Cardiac fibroblast (primary cell): ENCODE results near the gene VASN.

ENCODE experiments used
- DNase-seq, 2 donors: peaks; one replicate each; pipeline versions ENCODE4 v3.0.0 to v3.0.0-alpha.2; 2010; ENCODE audit warnings: low read depth in 2 of 2
- H3K4me3 ChIP-seq, 2 donors: replicated peaks in 1 of 2; 1 replicate in 1 of 2; 2 replicates in 1 of 2; pipeline ENCODE4 v1.5.1; 2011; ENCODE audit warnings: low read depth in 2 of 2, low read length in 2 of 2, mild to moderate bottlenecking in 2 of 2, moderate library complexity in 1 of 2
- CTCF ChIP-seq: IDR thresholded peaks from one replicate; pipeline ENCODE4 v1.5.1; 2011; ENCODE audit warnings: low read depth, mild to moderate bottlenecking, low read length, inconsistent platforms

VASN gene

GRCh38 chr16:4425378-4426020 lies 53.9 kb downstream of the VASN start, which contains the start of gene DNAJA3:
DNAJA3 (plus strand) TSS chr16:4425868; CDS start chr16:4425882, 14 bp downstream.
- TF ChIP-seq CTCF = no peak
- peak; percentile 96 to 98 for DNase-seq
- peak within 1 kb of the TSS; percentile 78 to 93 for H3K4me3 ChIP-seq

- no peak for TF ChIP-seq CTCF
- DNase-seq = no peak
- H3K4me3 ChIP-seq = peak overlapping the region; percentile 78 to 93
These were observed 54.5 kb downstream of the VASN start for GRCh38 chr16:4426021-4426684.

GRCh38 chr16:4426722-4427372 lies 55.2 kb downstream of the VASN start:
- H3K4me3 ChIP-seq = peak overlapping the region; percentile 78 to 93

GRCh38 chr16:4428500-4428899 lies 56.9 kb downstream of the VASN start:
- H3K4me3 ChIP-seq = no peak overlapping the region
- no peak for DNase-seq
- TF ChIP-seq CTCF = no peak

More at GRCh38 chr16:4426722-4427372, 55.2 kb downstream of the VASN start:
- no peak for TF ChIP-seq CTCF
- no peak for DNase-seq

- no peak for DNase-seq
- no peak for TF ChIP-seq CTCF
- no peak overlapping the region for H3K4me3 ChIP-seq
These were observed 59.4 kb downstream of the VASN start for GRCh38 chr16:4431023-4431422.
